ENCODE data around the gene MPPED1. TPM values are rescaled to one million over a fixed set of nuclear protein-coding genes. Genes with fewer than 3 reads are reported as not detected.

The MPPED1 gene
- total and polyA plus RNA-seq, 2 donors (not counting 1 experiment from before 2014, with no cell fraction given) = 0.13 TPM; not detected in 1

DNA sequence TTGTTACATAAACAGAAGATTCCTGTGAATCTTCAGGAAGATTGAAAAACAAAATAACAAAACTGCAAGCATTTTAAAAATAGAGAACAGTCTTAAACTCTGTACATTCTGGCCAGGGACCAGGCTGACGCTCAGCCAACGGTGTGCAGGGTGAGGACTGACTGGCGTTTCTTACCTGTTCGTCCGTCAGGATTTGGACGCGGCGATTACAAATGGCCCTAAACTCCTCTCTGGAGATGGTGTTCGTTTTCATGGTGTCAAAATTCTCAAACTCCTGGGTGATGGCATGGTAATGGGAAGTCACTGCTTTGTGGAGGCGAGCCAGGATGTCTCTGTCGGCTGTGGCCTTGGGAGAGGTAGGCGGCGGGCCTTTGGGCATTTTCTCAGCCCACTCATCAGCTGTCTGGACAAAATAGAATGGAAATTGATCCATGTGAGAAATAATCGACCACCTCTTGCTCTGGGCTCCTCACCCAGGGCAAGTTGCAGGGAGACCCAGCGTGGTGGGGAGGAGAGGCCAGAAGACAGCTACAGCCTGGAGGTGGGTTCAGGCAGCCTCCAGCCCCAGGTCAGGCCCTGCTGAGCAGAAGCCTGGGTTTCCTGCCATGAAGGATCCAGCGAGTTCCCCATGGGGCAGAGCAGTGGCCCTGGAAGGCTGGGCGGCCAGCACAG lies 143.0 kb downstream of the MPPED1 start:
- peaks cover 0 to 3% (median 0%) of the 10 kb centered on the region in 3 donors for H3K9me3 ChIP-seq (ENCODE audit: control extremely low read depth in 1 of 3, control insufficient read depth in 2 of 3, insufficient read depth in 1 of 3, low read length in 2 of 3)
- H3K9ac ChIP-seq (ENCODE audit: low read length) = no peak overlapping the region
- peaks cover 16% of the 10 kb centered on the region for H3K27me3 Mint-ChIP-seq
- H3K36me3 ChIP-seq (replicated peaks in 1 of 2; ENCODE audit: control extremely low read depth in 1 of 2, control insufficient read depth in 1 of 2, extremely low read depth in 1 of 2, insufficient read depth in 2 of 2, low read length in 1 of 2) = no peaks in the 10 kb centered on the region
- no peak for TF ChIP-seq EZH2 (IDR thresholded peaks at IDR 0.05; ENCODE audit: borderline replicate concordance, insufficient read depth, low read depth, low read length, poor library complexity, severe bottlenecking)
- TF ChIP-seq, protein P1, sequence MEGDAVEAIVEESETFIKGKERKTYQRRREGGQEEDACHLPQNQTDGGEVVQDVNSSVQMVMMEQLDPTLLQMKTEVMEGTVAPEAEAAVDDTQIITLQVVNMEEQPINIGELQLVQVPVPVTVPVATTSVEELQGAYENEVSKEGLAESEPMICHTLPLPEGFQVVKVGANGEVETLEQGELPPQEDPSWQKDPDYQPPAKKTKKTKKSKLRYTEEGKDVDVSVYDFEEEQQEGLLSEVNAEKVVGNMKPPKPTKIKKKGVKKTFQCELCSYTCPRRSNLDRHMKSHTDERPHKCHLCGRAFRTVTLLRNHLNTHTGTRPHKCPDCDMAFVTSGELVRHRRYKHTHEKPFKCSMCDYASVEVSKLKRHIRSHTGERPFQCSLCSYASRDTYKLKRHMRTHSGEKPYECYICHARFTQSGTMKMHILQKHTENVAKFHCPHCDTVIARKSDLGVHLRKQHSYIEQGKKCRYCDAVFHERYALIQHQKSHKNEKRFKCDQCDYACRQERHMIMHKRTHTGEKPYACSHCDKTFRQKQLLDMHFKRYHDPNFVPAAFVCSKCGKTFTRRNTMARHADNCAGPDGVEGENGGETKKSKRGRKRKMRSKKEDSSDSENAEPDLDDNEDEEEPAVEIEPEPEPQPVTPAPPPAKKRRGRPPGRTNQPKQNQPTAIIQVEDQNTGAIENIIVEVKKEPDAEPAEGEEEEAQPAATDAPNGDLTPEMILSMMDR (IDR thresholded peaks at IDR 0.05) = no peak
- H3K27me3 ChIP-seq (replicated peaks in 1 of 4; ENCODE audit: control extremely low read depth in 1 of 4, control insufficient read depth in 3 of 4, insufficient read depth in 4 of 4, low read length in 3 of 4) = no peaks in the 10 kb centered on the region
- H3K9me3 Mint-ChIP-seq (ENCODE audit: insufficient read depth) = no peaks in the 10 kb centered on the region
- ChIA-PET CTCF (no interaction called here), POLR2A (no interaction called here)
- no peaks in the 10 kb centered on the region for H4K20me1 ChIP-seq (ENCODE audit: control insufficient read depth, insufficient read depth, low read length, poor library complexity, severe bottlenecking)
- no peak overlapping the region for H3K4me3 ChIP-seq (ENCODE audit: control extremely low read depth in 1 of 5, extremely low read depth in 1 of 5, insufficient read depth in 1 of 5, low read depth in 2 of 5, low read length in 4 of 5)
- WGBS (ENCODE audit: insufficient coverage) = 92% methylated on average over 17 of the region's 17 CpGs
- H3K27ac Mint-ChIP-seq = no peak overlapping the region
- H3K4me3 Mint-ChIP-seq = no peak overlapping the region
- H3K4me2 ChIP-seq (replicated peaks; ENCODE audit: low read depth, low read length, poor library complexity, severe bottlenecking) = no peak overlapping the region
- no peaks in the 10 kb centered on the region for H3K4me1 ChIP-seq (ENCODE audit: control insufficient read depth in 2 of 2, insufficient read depth in 2 of 2, low read length in 2 of 2)
- DNase-seq (no peak), ATAC-seq (ENCODE audit: low read depth) (no peak)
- H3K27ac ChIP-seq (ENCODE audit: low read length in 2 of 2) = no peak overlapping the region
- no peaks in the 10 kb centered on the region for H3K4me1 Mint-ChIP-seq
- intact Hi-C loops (cut with micrococcal nuclease) = no loop called here
- H3K79me2 ChIP-seq (ENCODE audit: control insufficient read depth, insufficient read depth, low read length) = no peaks in the 10 kb centered on the region
- H2AFZ ChIP-seq (ENCODE audit: insufficient read depth, low read depth, low read length, poor library complexity, severe bottlenecking) = no peak overlapping the region

DNA sequence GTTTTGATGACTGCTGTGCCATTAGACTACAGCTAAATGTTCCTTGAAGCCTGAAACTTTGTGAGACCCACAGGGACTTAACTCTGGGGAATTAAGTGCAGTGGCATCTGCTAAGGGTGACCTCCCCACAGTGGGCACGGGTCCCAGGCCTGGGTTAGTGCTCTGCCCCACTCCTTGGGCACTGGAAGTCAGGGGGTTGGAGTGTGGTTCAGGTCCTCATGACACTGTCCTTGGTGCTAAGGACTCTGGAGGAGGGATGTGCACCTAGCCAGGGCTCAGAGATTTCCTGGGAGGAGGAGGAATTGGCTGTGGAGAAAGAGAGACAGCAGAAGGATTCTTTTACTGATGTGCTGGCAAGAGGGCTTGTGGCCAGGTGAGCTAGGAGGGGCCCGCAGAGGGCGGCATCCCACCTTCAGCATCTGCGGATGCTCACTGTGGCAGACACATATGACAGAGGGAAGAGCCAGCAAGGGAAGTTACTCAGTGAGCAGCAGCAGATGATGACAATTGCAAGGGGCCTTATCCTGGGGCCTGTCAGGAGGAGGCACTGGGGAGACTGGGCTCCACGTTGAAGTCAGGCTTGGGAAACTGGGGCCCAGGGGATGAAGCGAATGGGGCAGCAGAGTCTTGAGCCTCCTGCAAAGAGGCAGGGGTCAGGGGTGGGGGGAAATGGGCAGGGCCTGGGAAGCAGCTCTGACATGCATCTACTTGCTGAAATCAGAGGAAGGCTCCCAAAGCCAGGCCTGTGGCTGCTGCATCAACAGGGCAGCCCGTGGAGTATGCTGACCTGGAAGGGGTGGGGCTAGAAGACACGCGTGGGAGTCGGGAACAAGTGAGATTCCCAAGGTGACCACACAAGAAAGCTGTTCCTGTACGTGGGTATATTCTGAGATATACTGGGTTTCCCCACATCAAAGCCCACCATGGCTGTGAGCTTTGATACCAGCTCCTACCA lies 144.0 kb downstream of the MPPED1 start:
- DNase-seq (no peak), ATAC-seq (ENCODE audit: low read depth) (no peak)
- POLR2A ChIA-PET = no interaction called here
- Mint-ChIP-seq H3K4me3 (no peak overlapping the region), H3K4me1 (no peaks in the 10 kb centered on the region), H3K27me3 (peaks cover 16% of the 10 kb centered on the region), H3K27ac (no peak overlapping the region), H3K9me3 (ENCODE audit: insufficient read depth) (no peaks in the 10 kb centered on the region)
- Histone ChIP-seq H3K79me2 (ENCODE audit: control insufficient read depth, insufficient read depth, low read length) (no peaks in the 10 kb centered on the region), H3K9me3 (ENCODE audit: control extremely low read depth in 1 of 3, control insufficient read depth in 2 of 3, insufficient read depth in 1 of 3, low read length in 2 of 3) (peaks cover 0 to 3% (median 0%) of the 10 kb centered on the region in 3 donors), H3K27ac (ENCODE audit: low read length in 2 of 2) (no peak overlapping the region), H2AFZ (ENCODE audit: insufficient read depth, low read depth, low read length, poor library complexity, severe bottlenecking) (no peak overlapping the region), H3K4me3 (ENCODE audit: control extremely low read depth in 1 of 5, extremely low read depth in 1 of 5, insufficient read depth in 1 of 5, low read depth in 2 of 5, low read length in 4 of 5) (no peak overlapping the region), H4K20me1 (ENCODE audit: control insufficient read depth, insufficient read depth, low read length, poor library complexity, severe bottlenecking) (no peaks in the 10 kb centered on the region), H3K9ac (ENCODE audit: low read length) (no peak overlapping the region), H3K27me3 (replicated peaks in 1 of 4; ENCODE audit: control extremely low read depth in 1 of 4, control insufficient read depth in 3 of 4, insufficient read depth in 4 of 4, low read length in 3 of 4) (no peaks in the 10 kb centered on the region), H3K36me3 (replicated peaks in 1 of 2; ENCODE audit: control extremely low read depth in 1 of 2, control insufficient read depth in 1 of 2, extremely low read depth in 1 of 2, insufficient read depth in 2 of 2, low read length in 1 of 2) (no peaks in the 10 kb centered on the region), H3K4me2 (replicated peaks; ENCODE audit: low read depth, low read length, poor library complexity, severe bottlenecking) (no peak overlapping the region), H3K4me1 (ENCODE audit: control insufficient read depth in 2 of 2, insufficient read depth in 2 of 2, low read length in 2 of 2) (no peaks in the 10 kb centered on the region)
- CTCF ChIA-PET = no interaction called here
- intact Hi-C loops (cut with micrococcal nuclease) = no loop called here
- no peak for TF ChIP-seq EZH2 (IDR thresholded peaks at IDR 0.05; ENCODE audit: borderline replicate concordance, insufficient read depth, low read depth, low read length, poor library complexity, severe bottlenecking)
- TF ChIP-seq, protein P1 (IDR thresholded peaks at IDR 0.05) = no peak
- 90% methylated on average over 7 of the region's 11 CpGs for WGBS (ENCODE audit: insufficient coverage)

Data from B cell (primary cell).